Measurements from ENCODE around the gene AUNIP. TPM values are rescaled to one million over a fixed set of nuclear protein-coding genes. Genes with fewer than 3 reads are reported as not detected.

The AUNIP gene
- polyA plus RNA-seq, 3 donors = 0.19 to 0.44 (median 0.44) TPM

GRCh38 chr1:25795211-25795610 is 64.0 kb downstream of the AUNIP start:
- Histone ChIP-seq H4K20me1 (ENCODE audit: insufficient read depth, low read length) (no peaks in the 10 kb centered on the region), H3K4me2 (replicated peaks; ENCODE audit: extremely low read depth, low read length, poor library complexity, severe bottlenecking) (no peak overlapping the region), H3K9ac (ENCODE audit: insufficient read depth, low read length, poor library complexity, severe bottlenecking) (no peak overlapping the region), H3K4me1 (ENCODE audit: control insufficient read depth in 1 of 2, insufficient read depth in 2 of 2, low read length in 2 of 2) (peaks cover 5 to 7% of the 10 kb centered on the region in 2 donors), H2AFZ (ENCODE audit: insufficient read depth, low read depth, low read length, poor library complexity, severe bottlenecking) (no peak overlapping the region), H3K4me3 (replicated peaks in 1 of 3; ENCODE audit: low read depth in 2 of 3, low read length in 3 of 3) (no peak overlapping the region), H3K9me3 (replicated peaks in 1 of 2; ENCODE audit: control insufficient read depth in 1 of 2, insufficient read depth in 1 of 2, low read length in 2 of 2) (no peaks in the 10 kb centered on the region), H3K27me3 (ENCODE audit: control insufficient read depth in 2 of 2, insufficient read depth in 2 of 2, low read length in 2 of 2) (no peaks in the 10 kb centered on the region), H3K79me2 (ENCODE audit: insufficient read depth, low read length) (no peaks in the 10 kb centered on the region), H3K27ac (ENCODE audit: low read depth in 1 of 2, low read length in 2 of 2) (no peak overlapping the region), H3K36me3 (replicated peaks in 1 of 2; ENCODE audit: control insufficient read depth in 1 of 2, insufficient read depth in 2 of 2, low read length in 2 of 2) (no peaks in the 10 kb centered on the region)
- H3K27ac Mint-ChIP-seq = peak overlapping the region in 1 of 7 donors; percentile 3
- intact Hi-C loops (cut with micrococcal nuclease) = no loop called here
- peaks cover 2 to 3% (median 2%) of the 10 kb centered on the region in 3 donors for H3K27me3 Mint-ChIP-seq (ENCODE audit: low read depth in 3 of 3)
- H3K4me3 Mint-ChIP-seq = no peak overlapping the region
- H3K4me1 Mint-ChIP-seq = peaks cover 15% of the 10 kb centered on the region
- H3K36me3 Mint-ChIP-seq = peaks cover 0 to 4% of the 10 kb centered on the region in 2 donors
- 100% methylated on average over 1 of the region's 2 CpGs for WGBS (ENCODE audit: insufficient coverage)
- H3K9me3 Mint-ChIP-seq = peaks cover 0 to 1% (median 0%) of the 10 kb centered on the region in 7 donors
- DNase-seq = no peak
- TF ChIP-seq CTCF (IDR thresholded peaks at IDR 0.05) = no peak

- peaks cover 1 to 5% of the 10 kb centered on the region in 2 donors for H3K36me3 Mint-ChIP-seq
- Histone ChIP-seq H3K4me3 (replicated peaks in 1 of 3; ENCODE audit: low read depth in 2 of 3, low read length in 3 of 3) (no peak overlapping the region), H3K36me3 (replicated peaks in 1 of 2; ENCODE audit: control insufficient read depth in 1 of 2, insufficient read depth in 2 of 2, low read length in 2 of 2) (no peaks in the 10 kb centered on the region), H4K20me1 (ENCODE audit: insufficient read depth, low read length) (no peaks in the 10 kb centered on the region), H3K9ac (ENCODE audit: insufficient read depth, low read length, poor library complexity, severe bottlenecking) (peak overlapping the region; percentile 8), H3K27me3 (ENCODE audit: control insufficient read depth in 2 of 2, insufficient read depth in 2 of 2, low read length in 2 of 2) (no peaks in the 10 kb centered on the region), H3K9me3 (replicated peaks in 1 of 2; ENCODE audit: control insufficient read depth in 1 of 2, insufficient read depth in 1 of 2, low read length in 2 of 2) (no peaks in the 10 kb centered on the region), H3K4me1 (ENCODE audit: control insufficient read depth in 1 of 2, insufficient read depth in 2 of 2, low read length in 2 of 2) (peaks cover 0 to 2% of the 10 kb centered on the region in 2 donors), H2AFZ (ENCODE audit: insufficient read depth, low read depth, low read length, poor library complexity, severe bottlenecking) (no peak overlapping the region), H3K4me2 (replicated peaks; ENCODE audit: extremely low read depth, low read length, poor library complexity, severe bottlenecking) (no peak overlapping the region), H3K27ac (ENCODE audit: low read depth in 1 of 2, low read length in 2 of 2) (no peak overlapping the region), H3K79me2 (ENCODE audit: insufficient read depth, low read length) (no peaks in the 10 kb centered on the region)
- intact Hi-C loops (cut with micrococcal nuclease) = no loop called here
- DNase-seq = no peak
- H3K9me3 Mint-ChIP-seq = peaks cover 0 to 1% (median 0%) of the 10 kb centered on the region in 7 donors
- H3K4me3 Mint-ChIP-seq = no peak overlapping the region
- H3K27ac Mint-ChIP-seq = no peak overlapping the region
- H3K4me1 Mint-ChIP-seq = peaks cover 10% of the 10 kb centered on the region
- peaks cover 2 to 3% (median 2%) of the 10 kb centered on the region in 3 donors for H3K27me3 Mint-ChIP-seq (ENCODE audit: low read depth in 3 of 3)
- TF ChIP-seq CTCF (IDR thresholded peaks at IDR 0.05) = no peak
- WGBS (ENCODE audit: insufficient coverage) = 92% methylated on average over 5 of the region's 8 CpGs
Measured at GRCh38 chr1:25794325-25794724, 64.9 kb downstream of the AUNIP start.
